ENCODE measurements around the gene CREB3.
A peak's percentile ranks its signal among the peaks of the same experiment; 100 is the strongest.

The CREB3 gene

DNA sequence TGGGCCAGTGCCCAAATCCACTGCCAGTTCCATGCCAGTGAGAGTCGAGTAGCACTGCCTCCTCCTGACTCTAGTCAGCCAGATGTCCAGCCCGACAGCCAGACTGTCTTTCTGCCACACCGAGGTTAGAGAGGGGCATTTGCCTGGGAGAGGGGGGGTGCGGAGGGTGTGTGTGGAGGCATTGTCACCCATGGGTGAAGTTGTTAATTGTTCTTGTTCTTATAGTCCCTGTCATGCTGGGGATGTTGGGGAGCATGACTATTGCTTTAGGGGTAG, 17.7 kb downstream of the CREB3 start:
- DNase-seq: no peak

DNA sequence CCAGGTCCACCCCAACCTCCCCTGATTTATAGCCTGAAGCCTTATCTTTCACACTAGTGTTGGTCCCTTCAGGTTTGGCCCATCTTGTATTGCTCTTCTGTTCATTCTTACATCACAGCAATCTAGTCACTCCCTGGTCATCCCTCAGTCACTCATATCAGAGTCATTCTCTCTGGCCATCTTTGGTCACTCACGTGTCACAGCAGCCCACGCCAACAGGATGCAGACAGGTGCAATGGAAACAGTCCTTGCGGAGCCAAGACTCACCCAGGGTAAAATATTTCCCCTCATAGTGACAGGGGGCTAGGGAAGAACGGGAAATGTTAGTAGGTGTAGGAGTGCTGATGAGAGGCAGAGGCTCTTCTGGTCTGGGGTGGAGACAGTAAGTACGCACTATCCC, 21.0 kb downstream of the CREB3 start:
- no peak for DNase-seq

DNA sequence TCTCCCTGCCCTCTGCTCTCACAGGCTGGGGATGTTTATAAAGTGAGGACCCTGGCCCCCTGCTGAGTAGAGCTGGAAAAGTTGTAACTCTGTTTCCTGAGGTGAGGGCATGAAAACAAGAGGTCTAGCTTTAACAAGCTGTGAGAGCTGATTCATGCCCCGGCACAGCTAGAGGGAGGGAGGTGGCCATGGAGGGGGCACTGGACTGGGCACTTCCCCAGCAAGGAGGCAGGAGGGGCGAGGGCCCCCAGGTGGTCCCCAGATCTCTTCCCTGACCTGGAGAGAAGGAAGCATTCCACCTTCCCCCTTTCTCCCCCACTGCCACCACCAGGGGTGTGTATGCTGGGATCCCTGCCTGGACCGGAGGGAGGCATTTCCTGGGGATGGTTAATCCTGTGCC, 21.8 kb downstream of the CREB3 start, which contains the start of gene MSMP:
MSMP (minus strand) TSS at position 13 of the 400 bp plus-strand sequence. CDS start 147 bp downstream, outside the sequence.
- DNase-seq: no peak

DNA sequence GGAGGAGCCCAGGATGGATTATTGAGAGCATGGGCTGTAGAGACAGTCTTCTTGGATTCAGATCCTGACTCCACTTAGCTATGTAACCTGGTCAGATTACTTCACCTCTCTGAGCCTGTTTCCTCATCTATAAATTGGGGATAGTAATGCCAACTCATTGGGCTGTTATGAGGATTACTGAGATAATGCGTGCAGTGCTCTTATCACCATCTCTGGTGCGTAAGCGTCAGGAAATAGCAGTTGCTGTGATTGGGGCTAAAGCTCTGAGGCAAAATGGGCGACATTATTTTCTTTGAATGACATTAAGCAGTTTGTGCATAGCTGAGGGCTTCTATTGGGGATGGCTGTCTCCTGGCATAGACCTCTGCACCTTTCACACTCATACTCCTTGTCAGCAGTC, 22.6 kb downstream of the CREB3 start:
- DNase-seq: no peak

DNA sequence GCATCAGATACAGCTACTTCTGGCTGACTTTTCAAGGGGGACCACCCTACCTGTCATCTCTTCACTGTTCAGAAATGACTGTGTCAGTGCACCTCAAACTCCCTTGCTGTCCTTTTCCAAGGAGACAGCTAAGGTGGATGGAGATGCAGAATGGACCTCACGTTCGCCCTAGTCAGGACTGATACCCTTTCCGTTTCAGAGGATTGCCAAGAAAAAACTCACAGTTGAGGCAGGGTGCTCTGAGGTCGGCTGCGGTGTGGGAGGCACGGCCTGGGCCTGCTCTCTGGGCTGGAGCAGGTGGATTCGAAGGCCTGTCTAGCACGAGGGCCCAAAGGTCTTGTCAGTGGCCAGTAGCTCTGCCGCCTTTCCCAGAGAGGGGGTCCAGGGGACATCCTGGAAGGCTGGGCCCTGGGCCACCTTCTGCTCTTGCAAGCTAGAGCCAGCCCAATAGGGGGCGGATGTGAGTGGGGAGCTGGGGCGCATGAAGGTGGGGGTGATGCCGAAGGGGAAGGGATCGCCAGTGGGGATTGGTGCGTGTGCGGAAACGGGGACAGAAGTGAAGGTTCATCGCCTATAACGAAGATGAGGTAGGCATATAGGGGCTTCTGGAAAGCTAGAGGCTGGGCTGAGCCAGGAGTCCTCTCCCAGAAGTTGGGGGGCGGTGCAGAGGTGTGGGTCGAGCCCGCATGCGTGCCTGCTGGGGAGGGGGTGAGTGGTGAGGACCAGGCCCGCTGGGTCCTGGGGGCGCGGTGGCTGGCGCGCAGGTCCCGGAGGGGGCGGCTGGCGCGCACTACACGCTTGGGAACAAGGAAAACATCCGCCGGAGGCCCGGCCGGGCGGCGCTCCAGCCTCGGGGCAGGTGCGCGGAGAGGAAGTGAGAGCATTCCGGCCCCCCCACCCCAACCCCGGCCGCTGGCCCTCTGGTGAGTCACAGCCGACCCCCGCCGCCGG, 24.1 kb downstream of the CREB3 start:
- peak; percentile 63 for DNase-seq

DNA sequence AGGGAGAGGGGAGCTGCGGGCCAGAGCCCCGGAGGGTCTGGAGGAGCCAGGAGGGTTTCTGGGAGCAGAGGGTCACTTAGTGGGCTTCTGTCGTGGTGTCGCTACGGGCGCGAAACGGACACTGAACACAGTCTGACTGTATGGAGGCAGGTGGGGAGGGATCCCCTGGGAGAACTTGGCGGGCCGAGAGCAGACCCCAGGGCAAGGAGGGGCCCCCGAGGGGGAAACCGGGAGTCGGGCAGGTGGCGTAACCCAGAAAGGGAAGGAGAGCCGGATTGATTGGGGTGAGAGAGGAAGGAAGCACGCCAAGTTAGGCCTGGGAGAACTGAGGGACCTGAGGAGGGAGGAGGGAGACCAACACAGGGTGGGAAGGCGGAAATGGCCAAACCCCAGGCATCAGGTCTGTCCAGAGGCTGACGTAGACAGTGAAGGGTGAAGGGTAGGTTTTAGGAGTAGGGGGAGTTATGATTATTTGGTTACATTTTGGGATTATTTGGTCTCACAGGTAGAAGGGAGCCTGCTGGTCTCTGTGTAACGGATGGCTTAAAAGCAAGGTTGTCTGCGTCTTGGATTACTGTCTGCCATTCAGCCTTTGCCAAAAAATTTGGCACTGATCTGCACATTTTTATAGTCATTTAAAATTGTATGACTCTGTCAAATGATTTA, 24.9 kb downstream of the CREB3 start:
- no peak for DNase-seq

DNA sequence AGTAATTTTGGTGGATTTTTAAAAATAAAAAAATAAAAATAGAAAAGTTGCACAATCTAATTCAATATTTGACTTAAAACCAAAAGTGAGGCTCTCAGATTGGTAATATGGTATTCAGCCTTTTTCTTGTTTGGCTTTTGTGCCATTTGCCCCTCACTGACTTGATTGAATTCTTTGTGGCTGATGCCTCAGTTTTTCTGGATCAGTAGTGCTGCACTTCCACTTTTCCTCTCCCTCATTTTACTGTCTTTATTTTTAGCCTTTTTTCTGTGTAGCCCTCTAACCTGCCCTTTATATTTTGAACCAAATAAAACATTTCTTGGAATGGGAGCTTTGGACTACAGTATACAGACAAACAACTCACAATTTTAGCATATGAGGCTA, 25.4 kb downstream of the CREB3 start:
- DNase-seq: no peak

DNA sequence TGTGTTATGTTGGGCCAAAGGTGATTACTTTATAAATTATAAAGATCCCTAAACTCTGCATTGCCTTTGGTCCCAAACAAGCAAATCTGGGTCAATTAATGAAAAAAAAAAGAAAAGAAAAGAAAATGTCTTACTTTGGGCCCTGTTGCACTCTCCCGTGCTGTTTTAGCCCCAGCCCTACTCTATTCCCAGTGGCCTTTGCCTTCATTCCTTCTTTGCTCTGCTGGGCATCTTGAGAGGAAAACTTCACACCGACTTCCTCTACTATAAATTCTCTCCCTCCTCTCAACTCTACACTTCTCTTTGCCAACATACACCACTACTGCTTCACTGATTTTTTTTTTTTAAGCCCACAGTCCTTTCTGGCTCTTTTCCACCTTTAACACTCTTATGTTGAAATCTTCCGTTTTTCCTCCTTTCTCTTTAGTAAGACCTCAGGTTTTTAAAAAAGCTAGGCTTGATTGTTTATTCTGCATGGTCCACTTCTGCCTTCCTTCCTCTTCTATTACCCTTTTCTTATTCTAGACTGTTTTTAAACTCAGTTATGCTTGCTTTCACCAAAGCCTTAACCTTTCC, 26.1 kb downstream of the CREB3 start:
- no peak for DNase-seq

DNA sequence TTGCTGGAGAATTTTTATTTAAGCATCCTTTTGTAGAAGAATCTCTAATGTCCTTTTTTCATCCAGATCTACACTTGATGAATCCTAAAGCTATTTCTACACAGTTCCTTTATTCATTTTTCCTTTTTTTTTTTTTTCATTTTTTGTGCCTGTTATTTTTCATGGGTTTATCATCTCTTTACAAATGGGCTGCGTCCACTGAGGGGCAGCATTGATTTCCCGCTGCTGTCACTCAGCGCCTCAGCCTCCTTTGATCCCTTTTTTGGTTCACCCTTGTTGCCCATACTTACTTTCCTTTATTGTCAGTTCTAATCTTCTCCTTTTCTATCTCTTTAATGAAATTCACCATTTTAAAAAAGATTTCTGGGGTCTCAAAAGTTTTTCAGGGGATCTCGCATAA, 27.3 kb downstream of the CREB3 start:
- DNase-seq: no peak

DNA sequence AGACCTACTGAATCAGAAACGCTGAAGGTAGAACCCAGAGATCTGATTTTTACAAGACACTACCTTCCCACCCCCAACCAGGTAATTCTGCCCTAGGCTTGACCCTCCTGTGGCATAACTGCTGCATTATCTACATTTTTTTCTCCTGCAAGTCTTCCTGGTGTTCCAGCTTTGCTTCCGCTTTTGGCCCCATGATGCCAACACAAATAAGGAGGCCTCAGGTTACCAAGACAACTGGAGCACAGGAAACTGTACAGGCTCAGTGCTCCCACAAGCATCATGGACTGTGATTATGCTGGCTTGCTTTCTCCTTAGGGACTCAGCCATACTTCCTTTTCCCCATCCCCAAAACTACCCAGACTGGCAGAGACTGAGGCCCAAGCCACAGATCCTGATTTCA, 28.2 kb downstream of the CREB3 start:
- DNase-seq: no peak

DNA sequence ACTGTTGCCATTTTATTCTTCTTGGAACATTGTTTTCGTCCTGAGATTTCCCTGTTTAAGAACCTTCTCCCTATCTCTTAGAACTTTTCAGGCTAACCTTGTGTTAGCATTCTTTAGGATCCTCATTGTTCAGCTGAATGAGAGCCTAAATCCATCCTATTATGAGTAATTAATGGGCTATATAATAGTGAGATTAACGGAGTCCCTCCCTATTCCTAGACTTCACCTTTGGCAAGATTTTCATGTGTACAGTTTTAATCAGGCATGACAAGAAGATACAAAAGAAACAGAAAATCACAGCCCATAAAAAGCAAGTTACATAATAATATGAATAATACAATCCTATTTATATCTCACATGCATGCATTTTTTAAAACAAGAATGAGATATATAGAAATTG, 30.7 kb downstream of the CREB3 start:
- no peak for DNase-seq

DNA sequence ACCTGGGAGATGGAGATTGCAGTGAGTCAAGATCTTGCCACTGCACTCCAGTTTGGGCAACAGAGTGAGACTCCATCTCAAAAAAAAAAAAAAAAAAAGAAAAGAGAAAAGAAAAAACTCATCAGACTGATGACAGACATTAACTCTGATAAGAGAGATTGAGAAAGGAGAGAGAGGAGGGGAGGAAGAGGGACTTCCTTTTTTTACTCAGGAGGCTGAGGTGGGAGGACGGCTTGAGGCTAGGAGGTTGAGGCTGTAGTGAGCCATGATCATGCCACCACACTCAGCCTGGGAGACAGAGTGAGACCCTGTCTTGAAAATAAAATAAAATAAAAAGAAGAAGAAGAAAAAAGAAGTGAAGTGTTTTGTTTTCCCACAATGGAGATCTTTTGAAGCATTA, 31.3 kb downstream of the CREB3 start:
- DNase-seq: no peak

DNA sequence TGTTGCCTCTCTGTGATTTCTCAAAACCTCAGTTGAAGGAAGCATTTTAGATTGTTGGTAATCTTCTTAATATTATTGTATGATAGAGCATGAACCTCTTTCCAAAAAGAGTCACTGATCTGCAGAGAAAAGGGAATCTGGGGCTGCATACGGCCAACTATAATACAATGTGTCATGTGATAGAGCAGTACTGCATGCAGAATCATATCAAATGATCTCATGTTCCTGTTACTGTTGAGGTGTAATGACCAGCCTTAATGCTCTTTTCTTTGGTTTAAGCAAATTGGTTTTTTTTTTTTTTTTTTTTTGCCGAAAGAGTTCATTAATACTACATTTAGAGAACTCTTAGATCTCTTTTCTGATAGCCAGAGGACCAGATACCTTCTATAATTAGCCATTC, 34.5 kb downstream of the CREB3 start:
- DNase-seq: no peak

DNA sequence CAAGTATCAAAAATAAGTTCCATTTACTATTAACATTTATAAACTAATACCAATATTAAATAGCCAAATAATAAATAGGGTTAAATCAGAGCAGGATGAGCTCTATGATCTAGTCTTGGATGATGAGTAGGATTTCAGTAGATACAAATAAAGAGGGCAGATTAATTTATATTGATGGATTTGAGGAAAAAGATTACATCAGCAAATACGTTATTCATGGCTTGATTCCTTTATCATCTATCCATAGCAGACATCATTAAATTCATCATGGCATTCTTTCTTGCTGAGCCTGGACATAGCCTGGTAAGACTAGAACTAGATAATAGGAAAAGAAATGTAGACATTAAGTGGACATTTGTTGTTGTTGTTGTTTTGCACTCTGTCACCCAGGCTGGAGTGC, 35.0 kb downstream of the CREB3 start:
- no peak for DNase-seq

DNA sequence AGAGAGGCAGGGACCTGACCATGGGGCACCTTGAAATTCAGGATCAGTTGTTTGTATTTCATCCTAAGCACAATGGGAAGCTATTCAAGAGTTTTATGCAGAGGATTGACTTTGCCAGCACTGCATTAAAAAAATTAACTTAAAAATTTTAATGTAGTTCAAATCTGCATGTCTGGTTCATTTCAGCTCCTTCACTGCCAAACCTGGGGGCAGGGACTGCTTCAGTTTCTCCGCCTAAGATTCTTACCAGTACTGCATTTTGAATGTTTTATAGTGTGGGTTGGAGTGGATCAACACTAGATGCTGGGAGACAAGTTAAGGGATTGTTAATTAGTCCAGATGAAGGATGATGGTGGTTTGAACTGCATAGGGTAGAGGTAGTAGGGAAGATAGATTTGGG, 37.3 kb downstream of the CREB3 start:
- DNase-seq: no peak

DNA sequence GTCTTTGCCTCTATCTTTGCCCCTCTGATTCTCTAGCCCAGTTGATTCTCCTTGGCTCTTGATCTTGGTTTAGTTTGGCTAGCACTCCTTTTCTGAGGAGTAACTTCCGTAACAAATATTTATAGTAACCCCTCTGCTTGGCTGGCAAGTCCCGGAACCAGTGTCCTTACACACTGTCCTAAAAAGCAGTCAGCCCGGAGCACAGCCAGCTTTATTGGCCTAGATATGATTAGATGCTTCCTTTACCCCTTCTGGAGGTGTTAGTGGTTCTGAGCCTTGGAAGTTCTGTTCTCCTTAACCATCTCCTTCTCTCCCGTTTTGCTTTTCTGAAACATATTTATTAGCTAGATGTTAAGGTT, 38.6 kb downstream of the CREB3 start:
- DNase-seq: no peak

DNA sequence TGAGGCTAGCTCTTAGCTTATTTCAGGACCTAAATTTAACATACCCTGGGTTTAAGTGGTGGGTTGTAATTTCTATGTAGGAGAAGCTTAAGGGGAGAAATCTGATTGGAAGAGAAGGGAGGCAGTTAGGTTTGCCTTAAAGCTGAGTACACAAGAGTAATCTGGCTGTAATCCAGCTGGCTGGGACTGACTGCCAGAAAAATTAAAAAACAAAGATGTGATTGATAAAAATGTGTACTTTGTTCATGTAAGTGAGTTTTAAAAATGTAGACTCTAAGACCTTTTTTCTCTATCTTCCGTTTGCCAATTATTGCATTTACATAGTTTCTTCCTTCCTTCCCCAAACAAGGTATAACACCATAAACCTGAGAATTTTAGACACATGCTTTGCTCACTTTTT, 39.1 kb downstream of the CREB3 start:
- DNase-seq: no peak

DNA sequence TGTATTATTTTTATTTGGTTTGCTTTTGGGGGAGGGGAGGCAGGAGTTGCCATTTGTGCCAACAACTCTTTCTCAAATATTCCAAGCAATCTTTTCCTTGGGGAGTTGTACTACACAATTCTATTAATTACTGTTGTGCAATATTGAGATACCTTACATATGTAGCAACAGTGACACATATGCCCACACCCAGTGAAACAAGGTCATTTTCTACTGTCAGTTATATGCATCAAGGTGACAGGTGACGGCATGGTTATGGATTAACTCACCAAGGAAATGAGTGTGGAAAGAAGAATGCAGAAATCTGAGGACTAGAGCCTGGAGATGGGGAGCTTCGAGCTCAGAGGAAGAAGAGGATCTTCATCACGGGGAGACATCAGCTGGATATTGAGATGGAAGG, 39.5 kb downstream of the CREB3 start:
- no peak for DNase-seq

DNA sequence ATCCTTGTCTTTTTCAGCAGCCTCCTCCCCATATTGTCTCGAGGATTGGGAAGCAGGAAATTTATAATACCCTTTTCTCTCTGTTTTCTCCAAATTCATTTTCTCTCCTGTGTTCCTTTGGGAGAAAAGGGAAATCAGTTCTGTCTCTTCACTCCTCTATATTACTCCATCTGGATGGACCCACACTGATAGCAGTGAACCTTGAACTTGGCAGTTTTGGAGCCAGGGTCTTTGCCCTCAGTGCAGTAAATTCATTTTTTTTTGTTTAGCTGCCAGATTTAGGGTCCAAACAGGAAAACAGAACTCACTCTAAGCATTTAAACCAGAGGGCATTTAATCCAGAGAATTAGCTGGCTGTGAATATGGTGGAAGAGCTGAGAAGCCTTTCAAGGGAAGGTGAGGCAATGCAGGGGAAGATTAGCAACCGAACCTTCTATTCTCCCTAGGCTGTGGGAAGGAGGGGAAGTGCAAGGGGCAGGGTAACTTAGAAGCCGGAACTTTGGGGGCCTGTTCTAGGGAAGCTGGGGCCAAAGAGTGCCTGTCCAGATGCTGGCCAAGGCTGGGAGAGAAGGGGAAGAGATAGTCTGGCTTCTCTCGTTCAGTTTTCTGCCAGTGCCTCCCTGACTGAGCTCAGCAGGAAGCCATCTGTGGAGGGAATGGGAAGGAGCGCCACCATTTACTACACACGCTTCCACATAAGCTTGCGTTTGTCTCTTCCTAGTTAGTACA, 42.6 kb downstream of the CREB3 start:
- DNase-seq: no peak

DNA sequence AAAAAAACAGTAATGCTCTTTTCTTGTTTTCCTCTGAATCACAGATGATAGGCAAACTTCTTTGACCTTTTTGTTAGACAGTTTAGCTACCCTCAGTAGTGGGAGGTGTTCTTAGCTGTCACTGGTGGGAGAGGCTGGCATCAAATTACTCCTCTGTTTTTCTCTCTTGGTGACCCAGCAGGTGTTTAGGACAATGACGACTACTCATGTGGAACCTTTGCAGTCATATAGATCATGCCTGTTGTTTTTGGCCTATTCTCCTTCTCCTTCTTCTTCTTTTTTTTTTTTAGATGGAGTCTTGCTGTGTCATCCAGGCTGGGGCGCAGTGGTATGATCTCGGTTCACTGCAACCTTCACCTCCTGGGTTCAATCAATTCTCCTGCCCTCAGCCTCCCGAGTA, 43.6 kb downstream of the CREB3 start:
- no peak for DNase-seq

DNA sequence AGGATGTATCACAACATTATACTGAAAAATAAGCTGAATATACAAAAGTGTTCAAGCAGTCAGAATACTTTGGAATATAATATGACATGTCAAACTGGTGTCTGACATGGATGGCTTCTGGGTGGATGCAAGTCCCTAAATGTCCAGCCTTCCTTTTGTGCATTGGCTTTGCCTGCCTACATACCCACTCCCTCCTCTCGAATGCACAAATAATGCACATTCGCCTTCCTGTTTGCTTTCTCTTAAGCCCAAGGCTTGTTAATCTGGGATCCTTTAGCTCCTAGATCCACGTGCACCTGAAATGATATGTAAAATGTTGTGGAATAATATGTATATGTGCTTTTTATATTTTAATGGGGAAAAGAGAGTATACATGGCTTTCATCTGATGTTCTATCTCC, 46.0 kb downstream of the CREB3 start:
- no peak for DNase-seq

DNA sequence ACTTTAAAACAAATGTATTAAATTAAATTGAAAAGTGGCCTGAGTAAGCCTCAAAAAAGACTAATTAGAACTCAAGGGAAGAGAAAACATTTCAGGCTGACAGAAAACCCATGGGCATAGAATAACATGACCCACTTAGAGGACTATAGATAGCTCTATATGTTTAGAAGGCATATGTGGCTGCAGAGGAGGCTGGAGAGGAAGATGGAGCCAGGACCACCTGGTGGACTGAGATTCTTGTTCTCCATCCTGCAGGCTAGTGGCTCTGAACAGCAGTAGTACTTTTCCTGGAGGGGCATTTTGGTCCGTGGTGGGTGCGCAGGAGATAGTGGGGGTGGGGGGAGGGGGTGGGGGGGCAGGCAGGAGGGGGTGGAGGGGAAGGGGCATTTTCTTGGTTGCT, 48.6 kb downstream of the CREB3 start:
- DNase-seq: no peak

DNA sequence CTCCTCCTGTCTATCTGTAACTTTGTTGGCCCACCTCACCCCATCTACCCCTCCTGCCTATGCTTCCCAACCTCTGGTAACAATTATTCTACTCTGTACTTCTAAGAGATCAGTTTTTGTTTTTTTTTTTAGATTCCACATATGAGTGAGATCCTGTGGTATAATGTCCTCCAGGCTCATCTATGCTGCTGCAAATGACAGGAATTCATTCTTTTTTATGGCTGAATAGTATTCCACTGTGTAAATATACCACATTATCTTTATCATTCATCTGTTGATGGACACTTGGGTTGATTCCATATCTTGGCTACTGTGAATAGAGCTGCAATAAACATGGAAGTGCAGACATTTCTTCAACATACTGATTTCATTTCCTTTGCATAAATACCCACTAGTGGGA, 51.0 kb downstream of the CREB3 start:
- no peak for DNase-seq
